PC-9 (cell line): ENCODE measurements around the gene PSKH1. TPM values are rescaled to one million over a fixed set of nuclear protein-coding genes. Genes with fewer than 3 reads are reported as not detected.

ENCODE experiments used
- BruUV-seq: library from RNA; stranded (reverse); fragments of 400-500 nt; replicated peaks from 2 replicates; lab custom pipeline; 2021; lab: Mats Ljungman, UMichigan
- CTCF ChIA-PET: fragments of 300-600 bp; sonication (Branson Sonifier 250); formaldehyde crosslinking; loops from one replicate; lab custom pipeline; 2022; ENCODE audit warnings: antibody characterized with exemption; lab: Charles Lee
- POLR2A ChIA-PET: fragments of 300-600 bp; sonication (Branson Sonifier 250); formaldehyde crosslinking; loops from one replicate; lab custom pipeline; 2022; ENCODE audit warnings: antibody characterized with exemption; ENCODE audit not compliant: unreplicated experiment; lab: Charles Lee
- DNase-seq, 2 experiments: peaks; one replicate each; pipeline versions ENCODE4 v3.0.0 to v3.0.0-alpha.2; 2015 to 2022; ENCODE audit warnings: mixed read lengths in 1 of 2
- H2AFZ ChIP-seq: fragments of 200-600 bp; sonication (generic); 2 replicates; pipeline ENCODE4 v1.8.1; 2017; ENCODE audit warnings: antibody characterized with exemption
- H3F3A ChIP-seq: fragments of 200-600 bp; sonication (generic); 2 replicates; pipeline ENCODE4 v1.8.1; 2017; ENCODE audit warnings: antibody characterized with exemption, mild to moderate bottlenecking, low read depth; ENCODE audit not compliant: insufficient read depth
- H3K27ac ChIP-seq: fragments of 200-600 bp; sonication (generic); 2 replicates; pipeline ENCODE4 v1.6.1; 2016; ENCODE audit warnings: mixed run types
- H3K27me3 ChIP-seq: fragments of 200-600 bp; sonication (generic); 2 replicates; pipeline ENCODE4 v1.6.1; 2016; ENCODE audit warnings: low read depth, mixed run types; ENCODE audit not compliant: insufficient read depth
- H3K36me3 ChIP-seq: fragments of 200-600 bp; sonication (generic); 2 replicates; pipeline ENCODE4 v1.6.1; 2016; ENCODE audit warnings: low read depth, mixed run types
- H3K4me1 ChIP-seq: fragments of 200-600 bp; sonication (generic); replicated peaks from 2 replicates; pipeline ENCODE4 v1.6.1; 2016; ENCODE audit warnings: mixed run types; ENCODE audit not compliant: insufficient read depth
- H3K4me2 ChIP-seq: fragments of 200-600 bp; sonication (generic); 2 replicates; pipeline ENCODE4 v1.6.1; 2017; ENCODE audit warnings: mixed run types
- H3K4me3 ChIP-seq: fragments of 200-600 bp; sonication (generic); 2 replicates; pipeline ENCODE4 v1.6.1; 2016; ENCODE audit warnings: mixed run types
- H3K79me2 ChIP-seq: fragments of 200-600 bp; sonication (generic); 2 replicates; pipeline ENCODE4 v1.6.1; 2017; ENCODE audit warnings: low read depth, mixed run types
- H3K9me2 ChIP-seq: fragments of 200-600 bp; sonication (generic); 2 replicates; pipeline ENCODE4 v1.8.1; 2017; ENCODE audit warnings: mild to moderate bottlenecking; ENCODE audit not compliant: insufficient read depth
- H3K9me3 ChIP-seq: fragments of 200-600 bp; sonication (generic); 2 replicates; pipeline ENCODE4 v1.8.1; 2016; ENCODE audit warnings: low read depth; ENCODE audit not compliant: insufficient read depth
- H4K20me1 ChIP-seq: fragments of 200-600 bp; sonication (generic); 2 replicates; pipeline ENCODE4 v1.8.1; 2017; ENCODE audit not compliant: insufficient read depth
- EZH2 ChIP-seq: fragments of 200-600 bp; sonication (generic); IDR thresholded peaks from 2 replicates; pipeline ENCODE4 v1.8.0; 2017; ENCODE audit warnings: antibody characterized with exemption, low read depth
- intact Hi-C: fragments of 100-400 bp; cut with micrococcal nuclease; formaldehyde crosslinking; loops from one replicate; pipeline ENCODE4 v1.10.0; 2022; ENCODE audit not compliant: unreplicated experiment
- total RNA-seq: library from RNA; stranded (reverse); gene quantifications from 2 replicates; pipeline ENCODE4 v1.2.3, GENCODE V29; 2021
- TF ChIP-seq, protein P1 (sequence below): fragments of 200-600 bp; sonication (generic); conservative IDR thresholded peaks from 2 replicates; pipeline ENCODE4 v1.6.1; 2017; ENCODE audit warnings: mixed run types, antibody characterized with exemption, mild to moderate bottlenecking, moderate library complexity

The PSKH1 gene
- total RNA-seq, 1 experiment from 2014 or later = 25.8 TPM

DNA sequence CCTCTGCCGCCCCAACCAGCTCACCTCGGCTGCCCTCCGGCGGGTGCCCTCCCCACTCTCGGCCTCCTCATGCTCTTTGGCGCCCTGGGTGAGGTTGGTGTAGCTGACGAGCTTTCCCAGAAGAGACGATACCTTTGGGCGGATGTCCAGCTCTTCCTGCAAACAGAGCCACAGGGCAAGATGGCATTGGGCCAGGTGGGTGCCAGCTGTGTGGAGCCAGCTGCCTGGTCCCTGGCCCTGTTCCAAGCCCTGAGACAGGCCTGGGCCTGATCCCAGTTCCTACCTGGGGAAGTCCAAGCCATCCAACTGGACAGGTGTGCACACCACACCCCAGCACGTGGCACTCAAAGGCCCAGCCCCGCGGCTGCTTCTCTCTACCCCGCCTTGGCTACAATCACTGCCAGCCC, 68.5 kb downstream of the PSKH1 start:
- no peak for TF ChIP-seq EZH2
- TF ChIP-seq, protein P1, sequence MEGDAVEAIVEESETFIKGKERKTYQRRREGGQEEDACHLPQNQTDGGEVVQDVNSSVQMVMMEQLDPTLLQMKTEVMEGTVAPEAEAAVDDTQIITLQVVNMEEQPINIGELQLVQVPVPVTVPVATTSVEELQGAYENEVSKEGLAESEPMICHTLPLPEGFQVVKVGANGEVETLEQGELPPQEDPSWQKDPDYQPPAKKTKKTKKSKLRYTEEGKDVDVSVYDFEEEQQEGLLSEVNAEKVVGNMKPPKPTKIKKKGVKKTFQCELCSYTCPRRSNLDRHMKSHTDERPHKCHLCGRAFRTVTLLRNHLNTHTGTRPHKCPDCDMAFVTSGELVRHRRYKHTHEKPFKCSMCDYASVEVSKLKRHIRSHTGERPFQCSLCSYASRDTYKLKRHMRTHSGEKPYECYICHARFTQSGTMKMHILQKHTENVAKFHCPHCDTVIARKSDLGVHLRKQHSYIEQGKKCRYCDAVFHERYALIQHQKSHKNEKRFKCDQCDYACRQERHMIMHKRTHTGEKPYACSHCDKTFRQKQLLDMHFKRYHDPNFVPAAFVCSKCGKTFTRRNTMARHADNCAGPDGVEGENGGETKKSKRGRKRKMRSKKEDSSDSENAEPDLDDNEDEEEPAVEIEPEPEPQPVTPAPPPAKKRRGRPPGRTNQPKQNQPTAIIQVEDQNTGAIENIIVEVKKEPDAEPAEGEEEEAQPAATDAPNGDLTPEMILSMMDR = no peak
- CTCF ChIA-PET = interaction anchor here (0.6 kb wide), 1 partner anchor 79 kb away, joined by 3 read pairs; no protein-coding TSS in a partner anchor
- Histone ChIP-seq H4K20me1 (no peaks in the 10 kb centered on the region), H3K36me3 (no peaks in the 10 kb centered on the region), H3K4me1 (no peaks in the 10 kb centered on the region), H3K9me3 (no peaks in the 10 kb centered on the region), H3K79me2 (no peaks in the 10 kb centered on the region), H3K27me3 (no peaks in the 10 kb centered on the region), H3K9me2 (no peaks in the 10 kb centered on the region), H3K4me2 (no peak overlapping the region), H3F3A (no peaks in the 10 kb centered on the region), H2AFZ (no peak overlapping the region), H3K27ac (no peak overlapping the region), H3K4me3 (no peak overlapping the region)
- intact Hi-C loops = loop anchor here (1.0 kb wide), 1 partner anchor 79 kb away; no protein-coding TSS in a partner anchor
- DNase-seq = peak in 1 of 2 experiments; percentile 97
- BruUV-seq = no TSS peak
- POLR2A ChIA-PET = interaction anchor here (0.6 kb wide), 2 partner anchors 430 to 495 kb away, joined by 3 to 9 read pairs; no protein-coding TSS in a partner anchor

DNA sequence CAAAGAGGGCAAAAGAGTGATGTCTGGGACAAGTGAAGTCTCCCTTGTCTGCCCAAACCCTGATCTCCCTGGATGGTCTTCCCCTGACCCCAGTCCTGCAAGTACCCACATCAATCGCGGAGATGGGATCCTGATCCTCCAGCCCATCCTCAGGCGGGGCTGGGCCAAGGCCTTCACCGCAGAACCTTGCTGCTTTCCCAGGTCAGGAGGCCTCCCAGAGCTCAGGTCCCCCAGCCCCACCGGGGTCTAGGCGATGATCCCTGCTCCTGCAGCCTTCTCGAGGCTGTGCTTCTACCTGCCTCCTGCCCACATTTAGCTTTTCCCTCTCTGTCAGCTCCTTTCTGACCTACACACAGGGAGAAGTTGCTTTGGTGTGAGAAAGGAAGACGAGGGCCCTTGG, 69.1 kb downstream of the PSKH1 start:
- H3K4me3 ChIP-seq = no peak overlapping the region
- H3K79me2 ChIP-seq = 0 out of 2 replicates have a peak, but pooled peaks cover 4% of the 10 kb centered on the region
- no peak for DNase-seq

DNA sequence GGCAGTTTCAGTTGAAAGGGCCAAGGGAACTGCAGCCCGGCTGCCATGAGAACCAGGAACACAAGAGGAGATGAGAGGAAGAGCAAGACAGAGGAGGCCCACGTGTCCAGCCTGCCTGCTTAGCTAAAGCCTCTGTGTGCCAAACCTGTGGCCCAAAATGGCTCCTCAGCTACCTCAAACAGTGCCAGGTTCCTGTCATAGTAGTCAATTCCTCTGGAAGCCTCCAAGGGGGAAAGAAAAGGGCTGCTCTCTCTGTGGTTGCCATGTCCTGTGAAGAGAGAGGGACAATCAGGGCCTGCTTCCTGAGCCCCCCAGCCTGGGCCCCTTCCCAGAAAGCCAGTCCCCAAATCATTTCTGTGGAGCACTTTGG, 70.2 kb downstream of the PSKH1 start:
- Histone ChIP-seq H3K9me3 (no peaks in the 10 kb centered on the region), H3K27me3 (no peaks in the 10 kb centered on the region), H2AFZ (no peak overlapping the region), H3K9me2 (no peaks in the 10 kb centered on the region), H3K27ac (no peak overlapping the region), H3F3A (no peaks in the 10 kb centered on the region), H3K79me2 (0 out of 2 replicates have a peak, but pooled peaks cover 10% of the 10 kb centered on the region), H3K4me2 (no peak overlapping the region), H3K36me3 (no peaks in the 10 kb centered on the region), H4K20me1 (no peaks in the 10 kb centered on the region), H3K4me1 (peaks cover 9% of the 10 kb centered on the region; the same call in 1 of the 2 replicates), H3K4me3 (no peak overlapping the region)
- CTCF ChIA-PET = interaction anchor here (0.6 kb wide), 1 partner anchor 890 kb away, joined by 3 read pairs; no protein-coding TSS in a partner anchor
- TF ChIP-seq, protein P1 = no peak
- TF ChIP-seq EZH2 = no peak
- POLR2A ChIA-PET = no interaction called here
- no peak for DNase-seq
- intact Hi-C loops = no loop called here
- no TSS peak for BruUV-seq

More for the DNA sequence above, 69.1 kb downstream of the PSKH1 start:
- intact Hi-C loops = no loop called here
- no peak overlapping the region for H3K4me2 ChIP-seq
- ChIA-PET CTCF (interaction anchor here (0.6 kb wide), 1 partner anchor 78 kb away, joined by 3 read pairs; no protein-coding TSS in a partner anchor), POLR2A (no interaction called here)
- H3K27me3 ChIP-seq = no peaks in the 10 kb centered on the region
- TF ChIP-seq EZH2 = no peak
- TF ChIP-seq, protein P1 = no peak
- H3F3A ChIP-seq = no peaks in the 10 kb centered on the region
- no peak overlapping the region for H2AFZ ChIP-seq
- BruUV-seq = no TSS peak
- no peaks in the 10 kb centered on the region for H3K9me2 ChIP-seq
- H3K4me1 ChIP-seq = peaks cover 4% of the 10 kb centered on the region; the same call in 1 of the 2 replicates
- no peaks in the 10 kb centered on the region for H3K9me3 ChIP-seq
- no peaks in the 10 kb centered on the region for H4K20me1 ChIP-seq
- H3K36me3 ChIP-seq = no peaks in the 10 kb centered on the region
- no peak overlapping the region for H3K27ac ChIP-seq
